Measurements from ENCODE around the gene ACAP3.

DNA sequence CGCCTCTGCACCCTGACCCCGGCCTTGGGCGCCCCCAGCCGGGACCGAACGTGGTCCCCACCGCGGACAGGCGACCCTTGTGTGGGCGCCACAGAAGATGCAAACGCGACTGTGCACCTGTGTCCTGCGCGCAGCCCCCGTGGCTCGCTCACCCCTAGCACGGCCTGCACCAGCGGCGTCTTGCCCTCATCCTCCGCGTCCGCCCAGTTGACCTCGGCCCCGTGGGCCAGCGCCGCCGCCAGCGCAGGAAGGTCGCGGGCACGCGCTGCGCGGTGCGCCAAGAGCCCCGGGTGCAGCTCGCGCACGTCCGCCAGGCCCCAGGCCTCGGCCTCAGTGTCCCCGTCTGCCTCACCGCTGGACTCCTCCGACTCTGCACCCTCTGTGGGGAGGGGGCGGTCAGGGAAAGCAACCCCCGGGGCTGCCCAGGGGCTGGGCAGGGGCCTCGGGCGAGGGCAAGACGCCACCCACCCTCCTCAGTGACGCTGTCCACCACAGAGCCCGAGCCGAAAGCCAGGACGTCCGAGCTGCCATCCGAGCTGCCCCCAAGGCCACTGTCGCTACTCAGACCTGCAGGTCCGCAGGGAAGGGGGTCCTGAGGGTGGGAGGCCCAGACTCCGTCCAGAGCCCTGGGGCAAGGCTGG is 13.4 kb downstream of the ACAP3 start:
- TF ChIP-seq CTCF (IDR thresholded peaks at IDR 0.05) (no peak), POLR2A (IDR thresholded peaks at IDR 0.05) (no peak), EP300 (IDR thresholded peaks at IDR 0.05) (no peak)

All from tibial nerve (tissue), 4 donors.